Gastroesophageal sphincter (tissue), 3 donors: Measurements from ENCODE around the gene FAM120A.

Experiments
- POLR2A ChIP-seq, 2 donors: fragments of 450-650 bp; IDR thresholded peaks; one replicate each; pipeline ENCODE4 v1.6.1; 2017; ENCODE audit warnings: antibody characterized with exemption in 2 of 2, mild to moderate bottlenecking in 2 of 2, moderate library complexity in 1 of 2
- TF ChIP-seq, protein P1 (sequence below), 4 experiments: fragments of 200-600 bp in 2 of 4; fragments of 450-650 bp in 2 of 4; sonication (generic) in 1 of 4; IDR thresholded peaks; one replicate each; pipeline ENCODE4 v1.5.1; 2017 to 2019; ENCODE audit warnings: antibody characterized with exemption in 4 of 4, mild to moderate bottlenecking in 2 of 4, moderate library complexity in 2 of 4

DNA sequence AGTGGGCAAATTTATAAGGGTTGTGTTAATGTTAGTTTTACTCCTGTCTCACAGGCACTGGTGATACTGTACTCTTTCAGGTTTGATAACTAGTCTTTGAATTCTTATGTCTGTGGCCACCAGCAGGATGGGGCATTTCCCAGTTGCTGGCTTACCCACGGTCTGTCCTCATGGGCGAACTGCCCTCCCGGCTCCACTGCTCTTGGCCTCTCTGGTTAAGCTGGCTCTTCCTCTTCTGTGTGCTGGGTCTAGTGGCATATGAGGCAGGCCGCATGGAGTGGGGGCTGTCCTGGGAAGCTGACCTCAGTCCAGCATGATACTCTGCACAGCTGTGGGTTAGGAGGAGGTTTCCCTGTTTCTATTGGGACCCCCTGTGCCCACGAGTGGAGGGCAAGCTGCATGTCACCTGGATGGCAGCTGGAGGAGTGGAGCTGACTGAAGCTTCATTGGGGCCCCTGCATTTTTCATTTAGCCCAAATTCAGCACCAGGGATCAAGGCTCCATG lies 144.4 kb downstream of the FAM120A start:
- TF ChIP-seq, protein P1, sequence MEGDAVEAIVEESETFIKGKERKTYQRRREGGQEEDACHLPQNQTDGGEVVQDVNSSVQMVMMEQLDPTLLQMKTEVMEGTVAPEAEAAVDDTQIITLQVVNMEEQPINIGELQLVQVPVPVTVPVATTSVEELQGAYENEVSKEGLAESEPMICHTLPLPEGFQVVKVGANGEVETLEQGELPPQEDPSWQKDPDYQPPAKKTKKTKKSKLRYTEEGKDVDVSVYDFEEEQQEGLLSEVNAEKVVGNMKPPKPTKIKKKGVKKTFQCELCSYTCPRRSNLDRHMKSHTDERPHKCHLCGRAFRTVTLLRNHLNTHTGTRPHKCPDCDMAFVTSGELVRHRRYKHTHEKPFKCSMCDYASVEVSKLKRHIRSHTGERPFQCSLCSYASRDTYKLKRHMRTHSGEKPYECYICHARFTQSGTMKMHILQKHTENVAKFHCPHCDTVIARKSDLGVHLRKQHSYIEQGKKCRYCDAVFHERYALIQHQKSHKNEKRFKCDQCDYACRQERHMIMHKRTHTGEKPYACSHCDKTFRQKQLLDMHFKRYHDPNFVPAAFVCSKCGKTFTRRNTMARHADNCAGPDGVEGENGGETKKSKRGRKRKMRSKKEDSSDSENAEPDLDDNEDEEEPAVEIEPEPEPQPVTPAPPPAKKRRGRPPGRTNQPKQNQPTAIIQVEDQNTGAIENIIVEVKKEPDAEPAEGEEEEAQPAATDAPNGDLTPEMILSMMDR (IDR thresholded peaks at IDR 0.05): no peak
- TF ChIP-seq POLR2A (IDR thresholded peaks at IDR 0.05): no peak
